Calu3 (cell line): ENCODE data around the gene NSMCE1. TPM values are rescaled to one million over a fixed set of nuclear protein-coding genes. Genes with fewer than 3 reads are reported as not detected.
"Not testable (repeated sequence)": the region's sequence is repeated elsewhere in the genome, so short reads cannot be mapped to it uniquely, and the experiment has no call there.

Experiments
- BruUV-seq: library from RNA; stranded (reverse); fragments of 400-500 nt; replicated peaks from 2 replicates; lab custom pipeline; 2021; lab: Mats Ljungman, UMichigan
- CTCF ChIA-PET: fragments of 300-600 bp; sonication (Branson Sonifier 250); formaldehyde crosslinking; loops from one replicate; lab custom pipeline; 2022; ENCODE audit warnings: antibody characterized with exemption; lab: Charles Lee
- DNase-seq: peaks from one replicate; pipeline ENCODE4 v3.0.0; 2022
- H3K27ac Mint-ChIP-seq: one replicate; pipeline ENCODE4 v1.8.0; 2022; ENCODE audit warnings: mixed read lengths; ENCODE audit not compliant: unreplicated experiment
- H3K27me3 Mint-ChIP-seq: one replicate; pipeline ENCODE4 v1.8.0; 2022; ENCODE audit warnings: mixed read lengths; ENCODE audit not compliant: unreplicated experiment
- H3K36me3 Mint-ChIP-seq: one replicate; pipeline ENCODE4 v1.8.0; 2022; ENCODE audit warnings: mild to moderate bottlenecking, moderate library complexity, mixed read lengths; ENCODE audit not compliant: insufficient read depth, unreplicated experiment
- H3K4me1 Mint-ChIP-seq: one replicate; pipeline ENCODE4 v1.8.0; 2022; ENCODE audit warnings: mild to moderate bottlenecking, low read depth, mixed read lengths; ENCODE audit not compliant: unreplicated experiment
- H3K4me3 Mint-ChIP-seq: one replicate; pipeline ENCODE4 v1.8.0; 2022; ENCODE audit warnings: mild to moderate bottlenecking, low read depth, moderate library complexity, mixed read lengths; ENCODE audit not compliant: unreplicated experiment
- H3K9me3 Mint-ChIP-seq: one replicate; pipeline ENCODE4 v1.8.0; 2022; ENCODE audit warnings: low read depth, mixed read lengths; ENCODE audit not compliant: unreplicated experiment
- intact Hi-C: fragments of 100-400 bp; cut with micrococcal nuclease; formaldehyde crosslinking; loops from one replicate; pipeline ENCODE4 v1.10.0; 2022; ENCODE audit not compliant: unreplicated experiment
- total RNA-seq: library from RNA; stranded (reverse); gene quantifications from 2 replicates; pipeline ENCODE4 v1.2.3, GENCODE V29; 2022
- TF ChIP-seq, protein P1 (sequence below): fragments of 200-600 bp; IDR thresholded peaks from one replicate; pipeline ENCODE4 v1.8.0; 2022; ENCODE audit warnings: antibody characterized with exemption; ENCODE audit not compliant: unreplicated experiment

Gene NSMCE1
- total RNA-seq, 1 experiment from 2014 or later, result 83.2 TPM

DNA sequence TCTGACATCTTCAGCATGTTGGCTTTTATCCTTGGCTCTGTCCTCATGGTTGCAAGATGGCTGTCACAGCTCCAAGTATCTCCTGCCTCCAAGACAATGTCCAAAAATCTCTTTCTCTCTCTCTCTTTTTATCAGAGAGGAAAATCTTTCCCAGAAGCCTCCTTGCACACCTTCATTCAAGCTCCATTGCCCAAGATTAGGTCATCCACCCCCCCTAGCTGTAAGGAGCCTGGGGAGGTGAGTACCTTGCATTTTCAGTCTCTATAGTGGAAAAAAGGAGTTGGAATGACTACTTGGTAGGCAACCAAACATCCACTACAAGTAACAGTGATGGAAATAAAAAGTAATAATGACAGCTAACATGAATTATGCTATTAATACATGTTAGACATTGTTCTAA, 22.0 kb upstream of the NSMCE1 start:
- peaks cover 8% of the 10 kb centered on the region for H3K4me1 Mint-ChIP-seq
- no peak overlapping the region for H3K4me3 Mint-ChIP-seq
- TF ChIP-seq, protein P1, sequence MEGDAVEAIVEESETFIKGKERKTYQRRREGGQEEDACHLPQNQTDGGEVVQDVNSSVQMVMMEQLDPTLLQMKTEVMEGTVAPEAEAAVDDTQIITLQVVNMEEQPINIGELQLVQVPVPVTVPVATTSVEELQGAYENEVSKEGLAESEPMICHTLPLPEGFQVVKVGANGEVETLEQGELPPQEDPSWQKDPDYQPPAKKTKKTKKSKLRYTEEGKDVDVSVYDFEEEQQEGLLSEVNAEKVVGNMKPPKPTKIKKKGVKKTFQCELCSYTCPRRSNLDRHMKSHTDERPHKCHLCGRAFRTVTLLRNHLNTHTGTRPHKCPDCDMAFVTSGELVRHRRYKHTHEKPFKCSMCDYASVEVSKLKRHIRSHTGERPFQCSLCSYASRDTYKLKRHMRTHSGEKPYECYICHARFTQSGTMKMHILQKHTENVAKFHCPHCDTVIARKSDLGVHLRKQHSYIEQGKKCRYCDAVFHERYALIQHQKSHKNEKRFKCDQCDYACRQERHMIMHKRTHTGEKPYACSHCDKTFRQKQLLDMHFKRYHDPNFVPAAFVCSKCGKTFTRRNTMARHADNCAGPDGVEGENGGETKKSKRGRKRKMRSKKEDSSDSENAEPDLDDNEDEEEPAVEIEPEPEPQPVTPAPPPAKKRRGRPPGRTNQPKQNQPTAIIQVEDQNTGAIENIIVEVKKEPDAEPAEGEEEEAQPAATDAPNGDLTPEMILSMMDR, result no peak
- intact Hi-C loops, result no loop called here
- peaks cover 4% of the 10 kb centered on the region for H3K36me3 Mint-ChIP-seq
- no peak for DNase-seq
- H3K27me3 Mint-ChIP-seq, result no peaks in the 10 kb centered on the region
- no peak overlapping the region for H3K27ac Mint-ChIP-seq
- no TSS peak for BruUV-seq
- H3K9me3 Mint-ChIP-seq, result no peaks in the 10 kb centered on the region
- CTCF ChIA-PET, result no interaction called here

DNA sequence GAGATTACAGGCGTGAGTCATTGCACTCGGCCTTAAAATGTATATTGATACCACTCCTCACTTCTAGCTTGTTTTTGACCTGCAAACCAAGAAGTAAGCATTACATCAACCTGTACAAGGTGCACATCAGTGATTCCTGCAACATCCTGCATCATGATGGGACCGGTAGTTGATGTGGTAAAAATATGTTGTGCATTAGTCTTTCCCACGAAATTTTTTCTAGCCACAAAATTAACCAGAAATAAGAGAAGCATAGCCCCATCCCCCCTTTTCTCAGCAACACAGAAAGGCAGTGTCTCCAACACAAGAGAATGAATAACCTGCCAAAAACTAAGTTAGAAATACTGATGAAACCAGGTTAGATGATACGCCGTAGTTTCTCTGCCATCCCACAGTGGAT, 21.1 kb upstream of the NSMCE1 start:
- CTCF ChIA-PET, result no interaction called here
- intact Hi-C loops, result no loop called here
- Mint-ChIP-seq H3K27me3 (no peaks in the 10 kb centered on the region), H3K4me3 (no peak overlapping the region), H3K4me1 (peaks cover 15% of the 10 kb centered on the region), H3K36me3 (peaks cover 4% of the 10 kb centered on the region), H3K27ac (no peak overlapping the region), H3K9me3 (no peaks in the 10 kb centered on the region)
- TF ChIP-seq, protein P1, result no peak
- DNase-seq, result no peak
- BruUV-seq, result no TSS peak

DNA sequence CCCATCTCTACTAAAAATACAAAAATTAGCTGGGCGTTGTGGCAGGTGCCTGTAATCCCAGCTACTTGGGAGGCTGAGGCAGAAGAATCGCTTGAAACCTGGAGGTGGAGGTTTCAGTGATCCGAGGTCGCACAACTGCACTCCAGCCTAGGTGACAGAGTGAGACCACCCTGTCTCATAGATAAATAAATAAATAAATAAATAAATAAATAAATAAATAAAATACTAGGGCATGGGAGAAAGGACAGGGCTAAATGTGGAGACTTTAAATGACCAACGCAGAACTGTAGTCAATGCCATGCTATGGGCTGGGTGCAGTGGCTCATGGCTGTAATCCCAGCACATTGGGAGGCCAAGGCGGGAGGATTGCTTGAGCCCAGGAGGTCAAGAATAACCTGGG, 19.7 kb upstream of the NSMCE1 start:
- H3K4me3 Mint-ChIP-seq, intact Hi-C loops, BruUV-seq, H3K9me3 Mint-ChIP-seq, H3K27me3 Mint-ChIP-seq, CTCF ChIA-PET, DNase-seq, H3K27ac Mint-ChIP-seq, H3K36me3 Mint-ChIP-seq: not testable (repeated sequence)
- H3K4me1 Mint-ChIP-seq, result peaks cover 15% of the 10 kb centered on the region

DNA sequence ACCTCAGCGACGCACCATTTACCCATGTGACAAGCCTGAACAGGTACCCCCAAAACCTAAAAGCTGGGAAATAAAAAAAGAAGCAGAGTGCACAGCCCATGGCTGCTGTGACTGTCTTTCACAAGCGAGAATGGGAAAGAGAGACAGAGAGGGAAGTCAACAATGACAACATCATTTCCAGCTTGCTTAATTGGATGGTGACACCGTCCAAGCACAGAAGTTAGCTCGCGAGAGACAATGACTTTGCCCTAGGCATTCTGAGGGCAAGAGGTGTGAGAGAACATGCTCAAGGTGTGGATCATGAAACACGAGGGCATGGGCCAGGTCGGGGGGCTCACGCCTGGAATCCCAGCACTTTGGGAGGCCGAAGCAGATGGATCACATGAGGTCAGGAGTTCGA, 19.3 kb upstream of the NSMCE1 start:
- Mint-ChIP-seq H3K36me3 (peaks cover 4% of the 10 kb centered on the region), H3K9me3 (no peaks in the 10 kb centered on the region), H3K27me3 (no peaks in the 10 kb centered on the region), H3K4me3 (no peak overlapping the region), H3K4me1 (peaks cover 15% of the 10 kb centered on the region), H3K27ac (no peak overlapping the region)
- intact Hi-C loops, result no loop called here
- CTCF ChIA-PET, result no interaction called here
- TF ChIP-seq, protein P1, result no peak
- BruUV-seq, result no TSS peak
- DNase-seq, result no peak

GRCh38 chr16:27287051-27287811, 18.7 kb upstream of the NSMCE1 start:
- no peak for DNase-seq
- TF ChIP-seq, protein P1, result no peak
- intact Hi-C loops, result no loop called here
- CTCF ChIA-PET, result no interaction called here
- BruUV-seq, result no TSS peak
- H3K4me1 Mint-ChIP-seq, result peaks cover 15% of the 10 kb centered on the region
- H3K4me3 Mint-ChIP-seq, result no peak overlapping the region
- no peaks in the 10 kb centered on the region for H3K27me3 Mint-ChIP-seq
- H3K9me3 Mint-ChIP-seq, result no peaks in the 10 kb centered on the region
- no peak overlapping the region for H3K27ac Mint-ChIP-seq
- H3K36me3 Mint-ChIP-seq, result peaks cover 4% of the 10 kb centered on the region
